K562 (cell line): Measurements from ENCODE around the gene BSX. TPM values are rescaled to one million over a fixed set of nuclear protein-coding genes. Genes with fewer than 3 reads are reported as not detected.

Source experiments
- ATAC-seq: fragments of 200-7000 bp; cut with Tn5 transposase; 3 replicates; pipeline ENCODE4 v1.9.1; 2020; ENCODE audit warnings: moderate library complexity
- BruUV-seq: library from RNA; stranded (reverse); fragments of 400-500 nt; replicated peaks from 2 replicates; lab custom pipeline; 2021; lab: Mats Ljungman, UMichigan
- CTCF ChIA-PET: fragments of 300-600 bp; formaldehyde crosslinking; extraction: SDS; loops from one replicate; lab custom pipeline; 2021; ENCODE audit warnings: low intra/inter-chr PET ratio; lab: Yijun Ruan, JAX
- POLR2A ChIA-PET: fragments of 300-600, 350-650 bp; sonication (Branson Sonifier 250); formaldehyde crosslinking; extraction: SDS; loops from one replicate; lab custom pipeline; 2021; ENCODE audit warnings: antibody characterized with exemption, inconsistent platforms; lab: Yijun Ruan, JAX
- DNase-seq, 4 experiments: peaks; one replicate each; pipeline versions ENCODE4 v3.0.0 to v3.0.0-alpha.2; 2011 to 2018; ENCODE audit warnings: low spot score in 3 of 4, mixed read lengths in 3 of 4; ENCODE audit errors: extremely low read depth in 1 of 4
- FAIRE-seq: peaks from 2 replicates; lab custom pipeline; 2011; peaks lifted over from hg19 to GRCh38; lab: Jason Lieb, UNC
- H2AFZ ChIP-seq: 2 replicates; pipeline ENCODE4 v1.6.0; 2011; ENCODE audit warnings: low read depth, low read length, control low read depth, inconsistent platforms
- H3K27ac ChIP-seq: fragments of 200-600 bp; 3 replicates; pipeline ENCODE4 v1.8.0; 2011; ENCODE audit warnings: low read depth, mild to moderate bottlenecking, control low read depth, inconsistent platforms, low read length, moderate library complexity, mixed read lengths; ENCODE audit errors: extremely low read depth
- H3K27me3 ChIP-seq, 2 experiments: fragments of 300-600 bp in 1 of 2; 2 replicates in 1 of 2; 3 replicates in 1 of 2; pipeline versions ENCODE4 v1.6.0 to v1.8.0; 2011; ENCODE audit warnings: inconsistent platforms in 2 of 2, low read length in 2 of 2, mild to moderate bottlenecking in 1 of 2, mixed read lengths in 1 of 2, moderate library complexity in 1 of 2; ENCODE audit not compliant: control insufficient read depth in 2 of 2, insufficient read depth in 2 of 2
- H3K36me3 ChIP-seq: fragments of 300-600 bp; 3 replicates; pipeline ENCODE4 v1.8.0; 2011; ENCODE audit warnings: mild to moderate bottlenecking, low read length, inconsistent platforms; ENCODE audit not compliant: control insufficient read depth, insufficient read depth
- H3K4me1 ChIP-seq, 2 experiments: fragments of 200-600 bp in 1 of 2; replicated peaks in 1 of 2; 2 replicates in 1 of 2; 3 replicates in 1 of 2; pipeline versions ENCODE4 v1.5.1 to v1.8.0; 2011; ENCODE audit warnings: inconsistent platforms in 2 of 2, low read length in 2 of 2, mild to moderate bottlenecking in 1 of 2, mixed read lengths in 1 of 2, moderate library complexity in 1 of 2; ENCODE audit not compliant: control insufficient read depth in 2 of 2, insufficient read depth in 2 of 2
- H3K4me2 ChIP-seq: 2 replicates; pipeline ENCODE4 v1.6.1; 2011; ENCODE audit warnings: low read length, control low read depth, inconsistent platforms, mixed read lengths; ENCODE audit not compliant: insufficient read depth
- H3K4me3 ChIP-seq: fragments of 200-600 bp; sonication (generic), shearing (Covaris generic); 2 replicates; pipeline ENCODE4 v1.5.1; 2016; ENCODE audit warnings: control low read depth, inconsistent platforms
- H3K79me2 ChIP-seq: fragments of 200-600 bp; 3 replicates; pipeline ENCODE4 v1.8.0; 2011; ENCODE audit warnings: low read length, inconsistent platforms; ENCODE audit not compliant: control insufficient read depth, insufficient read depth
- H3K9ac ChIP-seq, 2 experiments: 2 replicates each; pipeline versions ENCODE4 v1.6.0 to v1.6.1; 2011; ENCODE audit warnings: low read depth in 2 of 2, low read length in 2 of 2, control low read depth in 1 of 2, inconsistent platforms in 1 of 2, mild to moderate bottlenecking in 1 of 2, mixed read lengths in 1 of 2; ENCODE audit not compliant: insufficient read depth in 1 of 2
- H3K9me1 ChIP-seq: one replicate; pipeline ENCODE4 v1.6.0; 2011; ENCODE audit warnings: inconsistent platforms, mild to moderate bottlenecking, low read length, moderate library complexity; ENCODE audit not compliant: control insufficient read depth, insufficient read depth
- H3K9me3 ChIP-seq: replicated peaks from 2 replicates; pipeline ENCODE4 v1.5.1; 2011; ENCODE audit warnings: low read depth, low read length, inconsistent platforms; ENCODE audit not compliant: control insufficient read depth, insufficient read depth
- H4K20me1 ChIP-seq: replicated peaks from 2 replicates; pipeline ENCODE4 v1.6.1; 2011; ENCODE audit warnings: low read length, inconsistent platforms, mixed read lengths; ENCODE audit not compliant: control insufficient read depth, insufficient read depth
- ARNT ChIP-seq, 2 experiments: fragments of 450-650 bp; IDR thresholded peaks; 2 replicates each; pipeline ENCODE4 v1.6.1; 2016; ENCODE audit warnings: mild to moderate bottlenecking in 1 of 2
- ELK3 ChIP-seq: fragments of 450-650 bp; formaldehyde crosslinking; IDR thresholded peaks from 2 replicates; pipeline ENCODE4 v1.4.0; 2020; ENCODE audit warnings: mild to moderate bottlenecking
- EP400 ChIP-seq: fragments of 450-650 bp; IDR thresholded peaks from 2 replicates; pipeline ENCODE4 v1.6.1; 2017; ENCODE audit warnings: antibody characterized with exemption, mild to moderate bottlenecking, moderate library complexity
- KDM4B ChIP-seq, 2 experiments: fragments of 450-650 bp in 1 of 2; sonication (generic) in 1 of 2; IDR thresholded peaks; 2 replicates each; pipeline ENCODE4 v1.6.1; 2016 to 2017; ENCODE audit warnings: borderline replicate concordance in 2 of 2, antibody characterized with exemption in 1 of 2, low read depth in 1 of 2, mild to moderate bottlenecking in 1 of 2
- MCM3 ChIP-seq: fragments of 450-650 bp; IDR thresholded peaks from 2 replicates; pipeline ENCODE4 v1.6.1; 2016
- MCM7 ChIP-seq, 2 experiments: fragments of 450-650 bp; IDR thresholded peaks; 2 replicates each; pipeline ENCODE4 v1.6.1; 2016 to 2018
- NONO ChIP-seq, 2 experiments: fragments of 200-400 bp in 1 of 2; fragments of 450-650 bp in 1 of 2; formaldehyde crosslinking in 1 of 2; IDR thresholded peaks; 2 replicates each; pipeline ENCODE4 v1.6.1; 2017; ENCODE audit warnings: low read depth in 2 of 2, mild to moderate bottlenecking in 2 of 2, moderate library complexity in 2 of 2, low read length in 1 of 2
- NR2C2 ChIP-seq, 2 experiments: fragments of 200-800 bp in 1 of 2; sonication (Bioruptor generic) in 1 of 2; sonication (generic) in 1 of 2; formaldehyde crosslinking in 1 of 2; IDR thresholded peaks; 2 replicates each; pipeline versions ENCODE4 v1.6.1 to v1.8.0; 2016 to 2022; ENCODE audit warnings: mild to moderate bottlenecking in 1 of 2, missing compliant biosample characterization in 1 of 2, missing genetic modification characterization in 1 of 2, missing genetic modification reagents in 1 of 2
- PHTF2 ChIP-seq: fragments of 250-450 bp; sonication (Bioruptor Pico); IDR thresholded peaks from 2 replicates; pipeline ENCODE4 v1.5.0; 2021; ENCODE audit warnings: mild to moderate bottlenecking
- POLR2G ChIP-seq: fragments of 200-400 bp; formaldehyde crosslinking; IDR thresholded peaks from 2 replicates; pipeline ENCODE4 v1.6.1; 2017; ENCODE audit warnings: low read depth, mild to moderate bottlenecking, antibody characterized with exemption, low read length, moderate library complexity
- SMARCA4 ChIP-seq: fragments of 450-650 bp; IDR thresholded peaks from 2 replicates; pipeline ENCODE4 v1.6.1; 2016
- TAF9B ChIP-seq: fragments of 450-650 bp; IDR thresholded peaks from 2 replicates; pipeline ENCODE4 v1.6.1; 2018; ENCODE audit warnings: mild to moderate bottlenecking; ENCODE audit not compliant: partially characterized antibody
- ZNF589 ChIP-seq: fragments of 200-800 bp; sonication (Bioruptor generic); IDR thresholded peaks from 2 replicates; pipeline ENCODE4 v1.6.1; 2016; ENCODE audit warnings: low read depth, missing genetic modification characterization, missing compliant biosample characterization
- ZNF780A ChIP-seq: fragments of 250-450 bp; sonication (Bioruptor Pico); IDR thresholded peaks from 2 replicates; pipeline ENCODE4 v1.5.0; 2021; ENCODE audit warnings: mild to moderate bottlenecking
- WGBS: fragments of 100-300 bp; shearing (Covaris generic); methylation state at CpG from one replicate; pipeline ENCODE4 v1.1.6; 2016; ENCODE audit warnings: low coverage, mixed read lengths; ENCODE audit not compliant: insufficient coverage; ENCODE audit errors: missing lambda C conversion rate; 5-methylcytosine and 5-hydroxymethylcytosine counted together
- in situ Hi-C: fragments of 300-500 bp; cut with MboI; formaldehyde crosslinking; loops from 4 replicates; pipeline ENCODE4 v1.15.0; 2018; ENCODE audit warnings: inconsistent platforms, mixed read lengths
- intact Hi-C: fragments of 100-400 bp; cut with micrococcal nuclease; formaldehyde crosslinking; loops from 2 replicates; pipeline ENCODE4 v1.14.2; 2022
- polyA plus RNA-seq, 8 experiments: library from polyadenylated mRNA; depleted of rRNA in 4 of 8; stranded (reverse) in 5 of 8; unstranded in 3 of 8; fragments of >200 nt; fragmentation: Nextera tagmentation in 2 of 8; fragmentation: Illumina TruSeq in 1 of 8; extraction: Ambion mirVana in 2 of 8; extraction: Trizol in 1 of 8; gene quantifications; 2 replicates each; pipeline versions ENCODE4 v1.2.1 to v1.2.3, GENCODE V29; 2011 to 2014; ENCODE audit warnings: inconsistent platforms in 1 of 8, missing spikeins in 1 of 8
- total RNA-seq, 7 experiments: library from RNA; depleted of rRNA in 6 of 7; stranded (reverse); fragments of >200 nt in 6 of 7; fragmentation: Illumina TruSeq in 2 of 7; extraction: Trizol in 2 of 7; gene quantifications; 2 replicates each; pipeline versions ENCODE4 v1.2.1 to v1.2.3, GENCODE V29; 2011 to 2021; ENCODE audit warnings: low replicate concordance in 1 of 7
- TF ChIP-seq, protein P1 (sequence below): fragments of 250-450 bp; sonication (Bioruptor Pico); IDR thresholded peaks from 2 replicates; pipeline ENCODE4 v1.8.0; 2021; ENCODE audit warnings: moderate library complexity, mild to moderate bottlenecking, inconsistent platforms
- TF ChIP-seq, protein P2 (sequence below), 3 experiments: fragments of 200-800 bp in 1 of 3; sonication (Bioruptor generic) in 1 of 3; sonication (generic) in 1 of 3; formaldehyde crosslinking in 1 of 3; IDR thresholded peaks; 2 replicates each; pipeline versions ENCODE4 v1.6.1 to v1.8.0; 2016 to 2022; ENCODE audit warnings: mild to moderate bottlenecking in 2 of 3, missing compliant biosample characterization in 2 of 3, missing genetic modification characterization in 2 of 3, missing genetic modification reagents in 1 of 3
- TF ChIP-seq, protein P3 (sequence below): conservative IDR thresholded peaks from 2 replicates; pipeline ENCODE4 v1.6.1; 2011; ENCODE audit warnings: low read depth, mild to moderate bottlenecking, low read length; ENCODE audit not compliant: control insufficient read depth

Gene BSX
- total and polyA plus RNA-seq, 9 of the 15 experiments (the other 6 are each of a cell fraction or from before 2014, with no cell fraction given): not detected

DNA sequence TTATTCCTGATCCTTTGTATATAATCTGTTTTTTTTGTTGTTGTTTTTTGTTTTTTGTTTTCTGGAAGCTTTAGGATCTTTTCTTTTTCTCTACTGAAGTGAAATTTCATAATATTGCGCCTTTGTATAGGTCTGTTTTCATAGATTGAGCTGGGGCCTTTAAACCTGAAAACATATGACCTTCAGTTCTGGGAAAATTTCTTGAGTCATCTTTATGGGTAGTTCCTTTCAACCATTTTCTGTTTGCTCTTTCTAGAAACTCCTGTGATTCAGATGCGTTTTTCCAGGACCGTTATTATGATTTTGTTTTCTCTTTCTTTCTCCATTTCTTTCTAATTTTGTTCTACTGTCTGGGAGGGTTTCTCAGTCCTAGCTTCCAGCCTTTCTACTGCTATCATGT, 43.7 kb downstream of the BSX start:
- no peak for DNase-seq
- no TSS peak for BruUV-seq
- H3K9me1 ChIP-seq: no peaks in the 10 kb centered on the region
- no peaks in the 10 kb centered on the region; a peak in 1 of 5 replicates for H3K27me3 ChIP-seq
- H3K36me3 ChIP-seq: no peaks in the 10 kb centered on the region
- no peaks in the 10 kb centered on the region for H3K9me3 ChIP-seq
- WGBS: 0% methylated on average over 3 of the region's 3 CpGs
- no peak overlapping the region for H3K9ac ChIP-seq
- intact Hi-C loops (no loop called here), in situ Hi-C loops (no loop called here)
- TF ChIP-seq EP400 (no peak), KDM4B (IDR thresholded peaks at IDR 0.05; ENCODE audit: borderline replicate concordance in 2 of 2, low read depth in 1 of 2) (no peak), NR2C2 (CRISPR knock-in tag; IDR thresholded peaks at IDR 0.05) (no peak), NR2C2 (tag; IDR thresholded peaks at IDR 0.05) (no peak), NONO (IDR thresholded peaks at IDR 0.05; ENCODE audit: low read depth in 2 of 2, low read length in 1 of 2) (no peak), SMARCA4 (no peak), MCM3 (no peak), POLR2G (no peak), ELK3 (no peak), PHTF2 (CRISPR knock-in tag) (no peak), TAF9B (no peak), MCM7 (IDR thresholded peaks at IDR 0.05) (no peak), ARNT (IDR thresholded peaks at IDR 0.05) (no peak), ZNF589 (CRISPR knock-in tag) (no peak), ZNF780A (no peak)
- TF ChIP-seq, protein P1, sequence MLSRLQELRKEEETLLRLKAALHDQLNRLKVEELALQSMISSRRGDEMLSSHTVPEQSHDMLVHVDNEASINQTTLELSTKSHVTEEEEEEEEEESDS (CRISPR knock-in tag): no peak
- TF ChIP-seq, protein P2, sequence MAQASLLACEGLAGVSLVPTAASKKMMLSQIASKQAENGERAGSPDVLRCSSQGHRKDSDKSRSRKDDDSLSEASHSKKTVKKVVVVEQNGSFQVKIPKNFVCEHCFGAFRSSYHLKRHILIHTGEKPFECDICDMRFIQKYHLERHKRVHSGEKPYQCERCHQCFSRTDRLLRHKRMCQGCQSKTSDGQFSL (CRISPR knock-in tag; IDR thresholded peaks at IDR 0.05): no peak
- TF ChIP-seq, protein P2 (tag; IDR thresholded peaks at IDR 0.05): no peak
- TF ChIP-seq, protein P3, sequence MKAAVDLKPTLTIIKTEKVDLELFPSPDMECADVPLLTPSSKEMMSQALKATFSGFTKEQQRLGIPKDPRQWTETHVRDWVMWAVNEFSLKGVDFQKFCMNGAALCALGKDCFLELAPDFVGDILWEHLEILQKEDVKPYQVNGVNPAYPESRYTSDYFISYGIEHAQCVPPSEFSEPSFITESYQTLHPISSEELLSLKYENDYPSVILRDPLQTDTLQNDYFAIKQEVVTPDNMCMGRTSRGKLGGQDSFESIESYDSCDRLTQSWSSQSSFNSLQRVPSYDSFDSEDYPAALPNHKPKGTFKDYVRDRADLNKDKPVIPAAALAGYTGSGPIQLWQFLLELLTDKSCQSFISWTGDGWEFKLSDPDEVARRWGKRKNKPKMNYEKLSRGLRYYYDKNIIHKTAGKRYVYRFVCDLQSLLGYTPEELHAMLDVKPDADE: no peak
- no peak overlapping the region for H3K27ac ChIP-seq
- H3K4me2 ChIP-seq: no peak overlapping the region
- ATAC-seq: no peak
- POLR2A ChIA-PET: no interaction called here
- no peak for FAIRE-seq
- CTCF ChIA-PET: no interaction called here
- no peak overlapping the region for H2AFZ ChIP-seq
- no peaks in the 10 kb centered on the region for H3K79me2 ChIP-seq
- H3K4me3 ChIP-seq: no peak overlapping the region
- no peaks in the 10 kb centered on the region for H4K20me1 ChIP-seq
- no peaks in the 10 kb centered on the region for H3K4me1 ChIP-seq
